C4-2B (cell line): ENCODE results near the gene GALNT17.

Experiments used
- H3K27ac ChIP-seq: fragments of 450-650 bp; 2 replicates; pipeline ENCODE4 v1.5.1; 2017
- ZFX ChIP-seq: fragments of 450-650 bp; IDR thresholded peaks from 2 replicates; pipeline ENCODE4 v1.6.1; 2017
- TF ChIP-seq, protein P1 (sequence below): fragments of 450-650 bp; conservative IDR thresholded peaks from 2 replicates; pipeline ENCODE4 v1.5.1; 2017; ENCODE audit warnings: mild to moderate bottlenecking

The GALNT17 gene

DNA sequence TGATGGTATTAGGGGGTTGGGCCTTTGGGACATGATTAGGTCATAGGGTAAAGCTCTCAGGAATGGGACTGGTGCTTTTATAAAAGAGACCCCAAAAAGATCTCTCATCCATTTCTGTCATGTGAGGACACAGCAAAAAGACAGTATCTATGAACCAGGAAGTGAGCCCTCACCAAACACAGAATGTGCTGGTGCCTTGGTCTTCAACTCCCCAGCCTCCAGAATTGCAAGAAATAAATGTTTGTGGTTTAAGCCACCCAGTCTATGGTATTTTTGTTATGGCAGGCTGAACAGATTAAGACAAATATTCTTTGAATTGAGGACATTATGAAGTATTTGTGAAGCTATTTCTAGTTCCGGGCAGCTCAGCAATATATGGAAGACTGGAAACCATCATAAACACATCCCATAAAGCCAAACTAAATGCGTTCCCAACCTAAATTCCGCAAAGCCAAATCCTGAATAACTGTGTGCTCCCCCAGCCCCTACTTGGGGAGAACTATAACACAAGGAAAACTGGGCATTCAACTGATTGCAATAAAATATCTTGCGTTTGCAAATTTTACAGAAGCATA, 153.7 kb downstream of the GALNT17 start:
- H3K27ac ChIP-seq: no peak overlapping the region
- TF ChIP-seq ZFX: no peak
- TF ChIP-seq, protein P1, sequence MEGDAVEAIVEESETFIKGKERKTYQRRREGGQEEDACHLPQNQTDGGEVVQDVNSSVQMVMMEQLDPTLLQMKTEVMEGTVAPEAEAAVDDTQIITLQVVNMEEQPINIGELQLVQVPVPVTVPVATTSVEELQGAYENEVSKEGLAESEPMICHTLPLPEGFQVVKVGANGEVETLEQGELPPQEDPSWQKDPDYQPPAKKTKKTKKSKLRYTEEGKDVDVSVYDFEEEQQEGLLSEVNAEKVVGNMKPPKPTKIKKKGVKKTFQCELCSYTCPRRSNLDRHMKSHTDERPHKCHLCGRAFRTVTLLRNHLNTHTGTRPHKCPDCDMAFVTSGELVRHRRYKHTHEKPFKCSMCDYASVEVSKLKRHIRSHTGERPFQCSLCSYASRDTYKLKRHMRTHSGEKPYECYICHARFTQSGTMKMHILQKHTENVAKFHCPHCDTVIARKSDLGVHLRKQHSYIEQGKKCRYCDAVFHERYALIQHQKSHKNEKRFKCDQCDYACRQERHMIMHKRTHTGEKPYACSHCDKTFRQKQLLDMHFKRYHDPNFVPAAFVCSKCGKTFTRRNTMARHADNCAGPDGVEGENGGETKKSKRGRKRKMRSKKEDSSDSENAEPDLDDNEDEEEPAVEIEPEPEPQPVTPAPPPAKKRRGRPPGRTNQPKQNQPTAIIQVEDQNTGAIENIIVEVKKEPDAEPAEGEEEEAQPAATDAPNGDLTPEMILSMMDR: no peak

- TF ChIP-seq ZFX: no peak
- TF ChIP-seq, protein P1: no peak
- H3K27ac ChIP-seq: no peak overlapping the region
These were observed 154.4 kb downstream of the GALNT17 start for GRCh38 chr7:71286336-71286735.

GRCh38 chr7:71286924-71287323, 155.0 kb downstream of the GALNT17 start:
- H3K27ac ChIP-seq: no peak overlapping the region
- TF ChIP-seq ZFX: no peak
- TF ChIP-seq, protein P1: no peak

- TF ChIP-seq, protein P1: no peak
- TF ChIP-seq ZFX: no peak
These were observed 158.5 kb downstream of the GALNT17 start for GRCh38 chr7:71290452-71290851.

DNA sequence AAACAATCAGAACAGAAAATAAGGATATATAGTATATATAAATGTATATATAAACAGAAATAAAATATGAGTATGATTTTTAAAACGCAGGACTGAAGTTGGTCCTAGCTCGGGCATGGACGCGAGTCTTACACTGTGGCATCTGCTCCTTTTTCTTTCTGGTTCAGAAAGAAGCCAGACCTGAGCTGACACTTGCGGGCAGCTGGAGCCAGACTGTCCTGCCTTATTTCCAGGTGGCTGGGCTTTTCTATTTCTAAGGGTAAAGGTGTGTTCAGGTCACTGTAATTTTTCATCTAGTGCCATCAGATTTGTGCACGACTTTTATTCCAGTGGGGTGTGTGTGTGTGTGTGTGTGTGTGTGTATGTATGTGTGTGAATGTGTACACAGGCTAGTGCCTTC, 166.4 kb downstream of the GALNT17 start:
- H3K27ac ChIP-seq: no peak overlapping the region
- TF ChIP-seq, protein P1: no peak
- TF ChIP-seq ZFX: no peak

More at GRCh38 chr7:71290452-71290851, 158.5 kb downstream of the GALNT17 start:
- no peak overlapping the region for H3K27ac ChIP-seq

DNA sequence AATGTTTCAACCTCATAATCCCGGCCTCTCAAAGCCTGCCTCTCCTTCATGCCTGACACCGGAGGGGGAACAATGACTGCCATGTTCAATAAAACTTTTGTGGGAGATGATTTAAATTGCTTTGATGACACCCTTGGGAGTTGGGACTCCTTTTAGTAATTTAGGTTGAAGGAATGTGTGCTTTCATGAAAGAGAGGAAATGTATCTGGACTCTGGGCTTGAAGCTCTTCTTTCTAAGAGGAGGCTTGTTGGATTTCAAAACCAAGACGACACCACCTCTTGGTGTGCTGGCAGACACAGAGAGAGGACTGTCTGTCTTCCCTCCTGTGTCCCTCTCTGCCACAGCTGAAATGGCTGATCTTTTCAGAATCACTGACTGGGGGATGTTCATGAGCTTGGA, 168.1 kb downstream of the GALNT17 start:
- TF ChIP-seq ZFX: no peak
- TF ChIP-seq, protein P1: no peak
- H3K27ac ChIP-seq: no peak overlapping the region

DNA sequence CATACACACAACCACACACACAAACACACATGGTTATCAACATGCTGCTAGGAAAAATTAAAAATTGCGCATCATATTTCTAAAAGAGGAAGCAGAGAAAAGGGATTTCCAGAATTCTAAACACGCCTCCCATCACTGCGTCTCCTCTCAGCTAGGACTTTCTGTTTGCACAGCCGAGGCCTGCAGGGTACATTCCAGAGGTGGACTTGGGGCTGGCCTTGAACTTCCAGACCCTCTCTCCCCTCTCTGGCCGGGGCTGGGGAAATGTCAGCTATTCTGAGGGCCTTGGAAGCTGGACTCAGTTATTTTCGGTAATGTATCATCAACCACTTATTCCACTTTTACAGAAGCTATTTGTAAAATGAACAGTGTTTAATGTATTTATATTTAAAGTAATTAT, 168.7 kb downstream of the GALNT17 start:
- TF ChIP-seq, protein P1: no peak
- TF ChIP-seq ZFX: no peak
- H3K27ac ChIP-seq: no peak overlapping the region
